Measurements from ENCODE around the gene C20orf173.

C20orf173 gene

GRCh38 chr20:35491823-35492222 lies 37.6 kb downstream of the C20orf173 start:
- Histone ChIP-seq H3K4me1 (ENCODE audit: control insufficient read depth, insufficient read depth, low read length) (no peaks in the 10 kb centered on the region), H3K9me3 (ENCODE audit: control insufficient read depth, insufficient read depth, low read depth, low read length) (no peaks in the 10 kb centered on the region), H3K36me3 (ENCODE audit: control insufficient read depth, insufficient read depth, low read length) (peaks cover 74% of the 10 kb centered on the region), H3K4me3 (ENCODE audit: low read depth, low read length) (no peak overlapping the region), H3K27me3 (ENCODE audit: control insufficient read depth, insufficient read depth, low read length) (no peaks in the 10 kb centered on the region), H3K27ac (ENCODE audit: low read depth, low read length) (no peak overlapping the region), H3K9ac (ENCODE audit: low read length) (no peak overlapping the region)

DNA sequence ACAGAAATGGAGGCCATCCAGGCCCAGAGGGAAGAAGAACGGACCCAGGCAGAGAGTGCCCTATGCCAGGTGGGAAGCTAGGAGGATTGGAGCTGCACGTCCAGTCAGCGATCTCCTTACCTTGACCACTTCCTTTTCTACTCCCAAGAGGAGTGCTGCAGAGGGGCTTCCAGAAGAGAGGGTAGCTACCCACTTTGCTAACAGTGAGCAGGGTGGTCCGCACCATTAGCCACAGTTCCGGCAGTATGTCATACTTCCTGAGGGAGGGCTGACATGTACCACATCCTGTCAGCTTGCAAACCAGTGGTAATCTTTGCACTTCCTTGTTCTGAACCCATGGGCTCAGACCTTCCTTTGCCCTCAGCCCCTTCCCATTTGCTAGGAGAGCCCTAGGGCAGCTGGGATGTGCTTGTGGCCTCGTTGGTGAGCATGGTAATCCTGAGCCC lies 38.7 kb downstream of the C20orf173 start:
- Histone ChIP-seq H3K9me3 (ENCODE audit: control insufficient read depth, insufficient read depth, low read depth, low read length) (no peaks in the 10 kb centered on the region), H3K36me3 (ENCODE audit: control insufficient read depth, insufficient read depth, low read length) (peaks cover 72% of the 10 kb centered on the region), H3K27ac (ENCODE audit: low read depth, low read length) (no peak overlapping the region), H3K9ac (ENCODE audit: low read length) (no peak overlapping the region), H3K27me3 (ENCODE audit: control insufficient read depth, insufficient read depth, low read length) (no peaks in the 10 kb centered on the region), H3K4me3 (ENCODE audit: low read depth, low read length) (no peak overlapping the region), H3K4me1 (ENCODE audit: control insufficient read depth, insufficient read depth, low read length) (no peaks in the 10 kb centered on the region)

DNA sequence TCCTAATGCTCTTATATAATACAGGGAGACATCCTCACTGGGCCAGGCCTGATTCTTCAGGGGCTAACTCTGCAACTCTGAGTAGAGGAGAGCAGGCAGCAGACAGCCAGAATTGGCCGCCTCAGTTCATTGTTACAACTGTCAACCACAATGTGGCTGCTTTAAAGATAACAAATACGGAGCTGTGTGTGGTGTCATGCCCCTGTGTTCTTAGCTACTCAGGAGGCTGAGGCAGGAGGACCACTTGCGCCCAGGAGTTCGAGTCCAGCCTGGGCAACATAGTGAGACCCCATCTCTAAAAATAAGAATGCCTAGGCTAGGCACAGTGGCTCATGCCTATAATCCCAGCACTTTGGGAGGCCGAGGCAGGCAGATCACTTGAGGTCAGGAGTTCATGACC lies 39.7 kb downstream of the C20orf173 start:
- peaks cover 63% of the 10 kb centered on the region for H3K36me3 ChIP-seq (ENCODE audit: control insufficient read depth, insufficient read depth, low read length)
- H3K27me3 ChIP-seq (ENCODE audit: control insufficient read depth, insufficient read depth, low read length) = no peaks in the 10 kb centered on the region
- H3K4me1 ChIP-seq (ENCODE audit: control insufficient read depth, insufficient read depth, low read length) = no peaks in the 10 kb centered on the region
- H3K9me3 ChIP-seq (ENCODE audit: control insufficient read depth, insufficient read depth, low read depth, low read length) = no peaks in the 10 kb centered on the region
- H3K4me3 ChIP-seq (ENCODE audit: low read depth, low read length) = no peak overlapping the region
- H3K9ac ChIP-seq (ENCODE audit: low read length) = no peak overlapping the region
- H3K27ac ChIP-seq (ENCODE audit: low read depth, low read length) = no peak overlapping the region

- H3K9ac ChIP-seq (ENCODE audit: low read length) = no peak overlapping the region
- 0 out of 2 replicates have a peak, but pooled peaks cover 2% of the 10 kb centered on the region for H3K9me3 ChIP-seq (ENCODE audit: control insufficient read depth, insufficient read depth, low read depth, low read length)
These were observed 42.0 kb downstream of the C20orf173 start for GRCh38 chr20:35487479-35487878.

GRCh38 chr20:35479798-35480197 lies 49.7 kb downstream of the C20orf173 start:
- no peaks in the 10 kb centered on the region for H3K27me3 ChIP-seq (ENCODE audit: control insufficient read depth, insufficient read depth, low read length)
- H3K9me3 ChIP-seq (ENCODE audit: control insufficient read depth, insufficient read depth, low read depth, low read length) = 0 out of 2 replicates have a peak, but pooled peaks cover 2% of the 10 kb centered on the region
- no peaks in the 10 kb centered on the region for H3K4me1 ChIP-seq (ENCODE audit: control insufficient read depth, insufficient read depth, low read length)
- H3K36me3 ChIP-seq (ENCODE audit: control insufficient read depth, insufficient read depth, low read length) = peaks cover 75% of the 10 kb centered on the region
- H3K4me3 ChIP-seq (ENCODE audit: low read depth, low read length) = no peak overlapping the region
- no peak overlapping the region for H3K27ac ChIP-seq (ENCODE audit: low read depth, low read length)
- no peak overlapping the region for H3K9ac ChIP-seq (ENCODE audit: low read length)

More at GRCh38 chr20:35487479-35487878, 42.0 kb downstream of the C20orf173 start:
- Histone ChIP-seq H3K4me1 (ENCODE audit: control insufficient read depth, insufficient read depth, low read length) (no peaks in the 10 kb centered on the region), H3K4me3 (ENCODE audit: low read depth, low read length) (no peak overlapping the region), H3K36me3 (ENCODE audit: control insufficient read depth, insufficient read depth, low read length) (peaks cover 56% of the 10 kb centered on the region), H3K27me3 (ENCODE audit: control insufficient read depth, insufficient read depth, low read length) (no peaks in the 10 kb centered on the region), H3K27ac (ENCODE audit: low read depth, low read length) (no peak overlapping the region)

DNA sequence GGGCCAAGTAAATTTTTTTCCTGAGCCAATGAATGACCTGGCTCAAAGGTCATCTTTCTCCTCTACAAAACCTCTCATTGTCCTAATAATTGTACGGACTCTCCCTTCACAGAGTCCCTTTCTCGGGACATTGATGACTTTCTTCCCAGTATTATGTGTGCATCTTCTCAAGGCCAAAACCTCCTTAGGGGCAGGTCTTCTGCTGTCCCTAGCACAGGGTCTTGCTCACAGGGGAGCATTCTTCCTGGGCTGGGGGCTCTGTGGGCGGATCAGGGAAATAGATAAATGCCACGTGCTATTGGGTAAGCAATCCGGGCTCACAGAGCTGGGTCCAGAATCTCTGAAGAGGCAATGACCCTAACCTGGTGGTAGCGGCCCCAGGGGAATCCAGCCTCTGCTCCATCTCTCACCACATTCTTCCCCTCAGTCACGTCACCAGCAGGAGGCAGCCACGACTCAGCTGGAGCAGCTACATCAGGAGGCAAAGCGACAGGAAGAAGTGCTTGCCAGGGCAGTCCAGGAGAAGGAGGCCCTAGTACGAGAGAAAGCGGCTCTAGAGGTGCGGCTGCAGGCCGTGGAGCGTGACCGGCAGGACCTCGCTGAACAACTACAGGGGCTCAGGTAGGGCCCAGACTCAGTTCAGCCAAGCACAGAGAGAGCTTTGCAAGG lies 50.5 kb downstream of the C20orf173 start:
- peaks cover 75% of the 10 kb centered on the region for H3K36me3 ChIP-seq (ENCODE audit: control insufficient read depth, insufficient read depth, low read length)
- H3K27ac ChIP-seq (ENCODE audit: low read depth, low read length) = no peak overlapping the region
- H3K9me3 ChIP-seq (ENCODE audit: control insufficient read depth, insufficient read depth, low read depth, low read length) = 0 out of 2 replicates have a peak, but pooled peaks cover 2% of the 10 kb centered on the region
- H3K9ac ChIP-seq (ENCODE audit: low read length) = no peak overlapping the region
- H3K27me3 ChIP-seq (ENCODE audit: control insufficient read depth, insufficient read depth, low read length) = no peaks in the 10 kb centered on the region
- H3K4me1 ChIP-seq (ENCODE audit: control insufficient read depth, insufficient read depth, low read length) = no peaks in the 10 kb centered on the region
- no peak overlapping the region for H3K4me3 ChIP-seq (ENCODE audit: low read depth, low read length)

Data from HUES6 (cell line).